Ovary (tissue), 9 donors: ENCODE data around the gene LITAF. TPM values are rescaled to one million over a fixed set of nuclear protein-coding genes. Genes with fewer than 3 reads are reported as not detected.
A peak's percentile ranks its signal among the peaks of the same experiment; 100 is the strongest.

Experiments
- DNase-seq, 5 donors: peaks; one replicate each; pipeline ENCODE4 v3.0.0-alpha.2; 2019 to 2020
- H3K27ac ChIP-seq, 2 donors: fragments of 200-600 bp; one replicate each; pipeline versions ENCODE4 v1.5.1 to v1.8.0; 2019 to 2022
- H3K27me3 ChIP-seq: fragments of 200-600 bp; one replicate; pipeline ENCODE4 v1.8.0; 2022
- H3K36me3 ChIP-seq: fragments of 200-600 bp; sonication (generic); one replicate; pipeline ENCODE4 v1.5.1; 2019
- H3K4me1 ChIP-seq: one replicate; pipeline ENCODE4 v1.8.1; 2013; ENCODE audit warnings: mild to moderate bottlenecking, moderate library complexity; ENCODE audit not compliant: insufficient read depth
- H3K4me3 ChIP-seq: fragments of 200-600 bp; sonication (generic); one replicate; pipeline ENCODE4 v1.5.1; 2017
- H3K9me3 ChIP-seq, 2 donors: fragments of 200-600 bp in 1 of 2; sonication (generic) in 1 of 2; one replicate each; pipeline versions ENCODE4 v1.5.1 to v1.8.1; 2013 to 2019; ENCODE audit warnings: mild to moderate bottlenecking in 1 of 2, moderate library complexity in 1 of 2
- EP300 ChIP-seq: sonication (generic); formaldehyde crosslinking; IDR thresholded peaks from one replicate; pipeline ENCODE4 v1.6.1; 2017; ENCODE audit warnings: antibody characterized with exemption
- POLR2A ChIP-seq: fragments of 450-650 bp; IDR thresholded peaks from one replicate; pipeline ENCODE4 v1.6.1; 2017; ENCODE audit warnings: antibody characterized with exemption, mild to moderate bottlenecking, moderate library complexity
- WGBS, 3 donors: extraction: QIAGEN DNeasy Blood & Tissue Kit in 1 of 3; methylation state at CpG; one replicate each; pipeline versions ENCODE4 v1.1.5 to v1.1.7; 2013 to 2017; 5-methylcytosine and 5-hydroxymethylcytosine counted together
- intact Hi-C, 4 donors: fragments of 100-400 bp; cut with DNase I; formaldehyde crosslinking; loops; one replicate each; pipeline versions ENCODE4 v1.11.0 to v1.15.1; 2022 to 2023
- polyA plus RNA-seq, 2 donors: library from polyadenylated mRNA; stranded (reverse); fragments of 200-250 nt in 1 of 2; fragments of 350-450 nt in 1 of 2; fragmentation: Illumina TruSeq in 1 of 2; extraction: RNeasy Lipid Tissue Mini Kit (QIAGEN cat#74804) in 1 of 2; gene quantifications; one replicate each; pipeline ENCODE4 v1.2.3, GENCODE V29; 2013 to 2014
- total RNA-seq, 7 donors: library from RNA; depleted of rRNA in 2 of 7; stranded (reverse); fragments of >200 nt in 2 of 7; fragmentation: NEBNext Ultra II Directional in 3 of 7; extraction: Animal tissue kit (Norgen Biotek cat#: 25700) in 3 of 7; gene quantifications; one replicate each; pipeline versions ENCODE4 v1.1.0 to v1.2.4, GENCODE V29; 2016 to 2023
- TF ChIP-seq, protein P1 (sequence below), 3 donors: fragments of 450-650 bp in 2 of 3; fragments of 200-600 bp in 1 of 3; IDR thresholded peaks; one replicate each; pipeline versions ENCODE4 v1.5.1 to v1.8.0; 2016 to 2022; ENCODE audit warnings: antibody characterized with exemption in 3 of 3, mild to moderate bottlenecking in 1 of 3
- donor health status: DM: no; HTN: no; CAD: no; lungs with moderate emphysema.
- donor health status: DM: no; HTN: no; CAD: no.
- donor health status: Bipolar disorder and iron deficiency.
- donor health status: DM: yes; HTN: yes; CAD: no.
- donor health status: DM: no; HTN: no; CAD: no.
- donor health status: DM: yes; HTN: yes; CAD: no.

LITAF gene
- total and polyA plus RNA-seq, 9 donors = 39.7 to 169 (median 105) TPM

DNA sequence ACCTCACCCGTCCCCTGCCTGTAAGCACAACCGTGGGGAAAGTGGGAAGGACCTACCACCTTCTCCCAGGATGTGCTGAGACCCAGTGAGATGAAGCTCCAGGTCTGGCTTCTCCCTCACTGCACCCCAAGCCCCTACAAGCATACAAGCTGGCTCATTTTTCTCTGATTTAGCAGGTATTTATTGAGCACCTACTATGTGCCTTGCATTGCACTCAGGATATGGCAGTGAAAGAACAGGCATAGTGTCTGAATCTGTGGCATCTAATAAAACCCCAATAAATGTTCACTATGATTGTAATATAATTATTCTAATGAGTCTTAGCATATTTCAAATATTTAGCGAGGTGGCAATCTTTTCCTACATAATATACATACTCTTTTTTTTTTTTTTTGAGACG is 84.5 kb downstream of the LITAF start:
- Histone ChIP-seq H3K27me3 (no peaks in the 10 kb centered on the region), H3K4me3 (no peak overlapping the region), H3K27ac (no peak overlapping the region), H3K4me1 (peaks cover 3% of the 10 kb centered on the region), H3K36me3 (no peaks in the 10 kb centered on the region), H3K9me3 (no peaks in the 10 kb centered on the region)
- no peak for TF ChIP-seq POLR2A
- TF ChIP-seq EP300 = no peak
- TF ChIP-seq, protein P1, sequence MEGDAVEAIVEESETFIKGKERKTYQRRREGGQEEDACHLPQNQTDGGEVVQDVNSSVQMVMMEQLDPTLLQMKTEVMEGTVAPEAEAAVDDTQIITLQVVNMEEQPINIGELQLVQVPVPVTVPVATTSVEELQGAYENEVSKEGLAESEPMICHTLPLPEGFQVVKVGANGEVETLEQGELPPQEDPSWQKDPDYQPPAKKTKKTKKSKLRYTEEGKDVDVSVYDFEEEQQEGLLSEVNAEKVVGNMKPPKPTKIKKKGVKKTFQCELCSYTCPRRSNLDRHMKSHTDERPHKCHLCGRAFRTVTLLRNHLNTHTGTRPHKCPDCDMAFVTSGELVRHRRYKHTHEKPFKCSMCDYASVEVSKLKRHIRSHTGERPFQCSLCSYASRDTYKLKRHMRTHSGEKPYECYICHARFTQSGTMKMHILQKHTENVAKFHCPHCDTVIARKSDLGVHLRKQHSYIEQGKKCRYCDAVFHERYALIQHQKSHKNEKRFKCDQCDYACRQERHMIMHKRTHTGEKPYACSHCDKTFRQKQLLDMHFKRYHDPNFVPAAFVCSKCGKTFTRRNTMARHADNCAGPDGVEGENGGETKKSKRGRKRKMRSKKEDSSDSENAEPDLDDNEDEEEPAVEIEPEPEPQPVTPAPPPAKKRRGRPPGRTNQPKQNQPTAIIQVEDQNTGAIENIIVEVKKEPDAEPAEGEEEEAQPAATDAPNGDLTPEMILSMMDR (IDR thresholded peaks at IDR 0.05) = no peak
- DNase-seq = no peak
- WGBS, 3 donors = 54 to 85% (median 83%) methylated on average over 4 of the region's 4 CpGs
- intact Hi-C loops = loop anchor here in 1 of 4 donors (10.0 kb wide), 1 partner anchor 723 kb away; no protein-coding TSS in a partner anchor

DNA sequence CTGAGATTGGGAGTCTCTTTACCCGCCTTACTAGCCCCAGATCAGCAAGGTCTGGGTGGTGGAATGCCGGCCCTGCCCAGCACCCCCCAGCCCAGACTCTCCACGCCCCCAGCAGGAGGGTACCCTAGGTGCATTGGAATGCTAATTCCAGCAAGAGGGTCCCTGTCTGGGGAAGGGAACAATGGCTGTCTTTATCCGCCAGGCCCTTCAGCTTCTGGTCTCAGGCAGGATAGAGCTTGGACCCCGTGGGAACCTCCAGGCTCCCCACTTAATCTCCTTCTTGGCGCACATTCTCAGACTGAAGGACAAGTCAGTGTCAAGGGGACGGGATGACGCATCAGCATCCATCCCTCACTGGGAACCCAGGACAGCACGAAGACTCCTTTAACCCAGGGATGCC is 85.1 kb downstream of the LITAF start:
- intact Hi-C loops = loop anchor here in 1 of 4 donors (10.0 kb wide), 1 partner anchor 723 kb away; no protein-coding TSS in a partner anchor
- Histone ChIP-seq H3K9me3 (no peaks in the 10 kb centered on the region), H3K36me3 (no peaks in the 10 kb centered on the region), H3K27me3 (no peaks in the 10 kb centered on the region), H3K27ac (no peak overlapping the region), H3K4me3 (no peak overlapping the region), H3K4me1 (peaks cover 8% of the 10 kb centered on the region)
- TF ChIP-seq EP300 = no peak
- TF ChIP-seq, protein P1 (IDR thresholded peaks at IDR 0.05) = no peak
- no peak for TF ChIP-seq POLR2A
- WGBS, 3 donors = 59 to 80% (median 78%) methylated on average over 9 of the region's 9 CpGs
- DNase-seq = no peak

DNA sequence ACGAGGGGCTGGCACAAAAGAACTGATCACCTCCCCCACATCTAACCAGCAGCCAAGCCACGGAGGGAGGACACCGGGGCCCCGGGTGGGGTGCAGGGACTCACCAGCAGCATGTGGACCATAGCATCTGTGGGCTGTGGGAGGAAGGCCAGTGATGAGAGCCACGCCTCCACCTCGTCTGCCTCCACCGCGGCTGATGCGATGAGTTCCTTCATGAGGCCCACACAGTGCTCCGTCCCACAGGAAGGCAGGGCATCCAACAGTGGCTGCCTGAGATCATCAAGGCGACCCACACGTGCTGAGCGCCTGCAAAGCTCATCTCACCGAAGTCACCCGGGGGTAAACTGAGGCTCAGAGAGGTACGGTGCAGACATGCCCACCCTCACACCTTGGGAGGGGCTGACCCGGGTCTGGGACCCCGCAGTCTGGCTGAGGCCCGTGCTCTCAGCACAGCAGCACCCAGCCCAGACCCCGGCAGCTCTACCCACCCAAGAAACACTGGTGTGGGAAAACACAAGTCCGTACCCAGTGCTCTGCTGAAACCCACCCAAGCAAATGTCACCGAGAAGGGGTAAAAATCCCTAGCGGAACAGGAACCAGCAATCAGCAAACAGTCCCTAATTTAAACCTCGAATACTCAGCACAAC is 85.9 kb downstream of the LITAF start:
- Histone ChIP-seq H3K4me1 (peaks cover 13% of the 10 kb centered on the region), H3K36me3 (no peaks in the 10 kb centered on the region), H3K9me3 (no peaks in the 10 kb centered on the region), H3K4me3 (no peak overlapping the region), H3K27me3 (no peaks in the 10 kb centered on the region), H3K27ac (no peak overlapping the region)
- intact Hi-C loops = loop anchor here in 1 of 4 donors (10.0 kb wide), 1 partner anchor 724 kb away; no protein-coding TSS in a partner anchor
- TF ChIP-seq, protein P1 (IDR thresholded peaks at IDR 0.05) = no peak
- no peak for TF ChIP-seq POLR2A
- TF ChIP-seq EP300 = no peak
- 58 to 64% (median 61%) methylated on average over 23 to 24 of the region's 24 CpGs for WGBS, 3 donors
- DNase-seq = no peak

DNA sequence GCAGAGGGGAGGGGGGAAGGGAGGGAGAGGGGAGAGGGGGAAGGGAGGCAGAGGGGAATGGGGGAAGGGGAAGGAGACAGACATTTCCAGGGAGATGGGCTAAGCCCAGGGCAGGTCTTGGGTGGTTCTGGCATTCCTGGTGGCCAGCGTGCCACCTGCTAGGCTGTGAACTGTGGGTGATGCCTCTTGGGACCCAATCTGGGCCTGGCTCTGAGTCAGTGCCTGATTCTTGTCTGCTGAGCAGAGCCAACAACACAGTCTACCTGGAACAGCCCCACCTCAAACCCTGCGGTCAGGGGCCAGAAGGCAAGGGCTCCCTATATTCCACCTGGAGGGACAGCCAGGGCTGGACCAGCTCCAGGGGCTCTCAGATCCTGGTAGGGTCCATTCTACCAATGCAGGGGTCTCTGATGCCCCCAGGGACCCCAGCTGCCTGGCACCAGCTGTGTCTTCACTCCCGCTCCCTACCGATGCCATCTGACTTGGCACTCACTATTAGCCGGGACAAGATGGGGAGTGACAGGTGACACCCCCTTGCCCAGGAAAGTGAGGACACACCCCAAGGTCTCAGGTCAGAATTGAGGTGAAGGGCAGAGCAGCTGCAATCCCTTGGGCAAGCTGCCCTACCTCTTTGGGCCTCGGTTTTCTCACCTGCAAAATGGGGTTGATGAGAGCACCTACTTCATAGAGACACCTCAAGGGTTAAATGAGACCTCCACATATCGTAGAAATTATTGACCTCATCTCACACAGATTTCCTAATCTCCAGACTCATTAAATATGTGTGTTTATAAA is 87.2 kb downstream of the LITAF start:
- 77 to 81% (median 79%) methylated on average over 7 of the region's 7 CpGs for WGBS, 3 donors
- no peak for DNase-seq

More for the DNA sequence above, 87.2 kb downstream of the LITAF start:
- Histone ChIP-seq H3K4me1 (peaks cover 20% of the 10 kb centered on the region), H3K36me3 (no peaks in the 10 kb centered on the region), H3K9me3 (no peaks in the 10 kb centered on the region), H3K4me3 (no peak overlapping the region), H3K27ac (peak overlapping the region in 1 of 2 donors; percentile 38), H3K27me3 (no peaks in the 10 kb centered on the region)
- intact Hi-C loops = loop anchor here in 2 of 4 donors (5.0 to 10.0 kb wide), 2 partner anchors 87 to 725 kb away; no protein-coding TSS in a partner anchor
- TF ChIP-seq POLR2A = no peak
- TF ChIP-seq, protein P1 (IDR thresholded peaks at IDR 0.05) = no peak
- TF ChIP-seq EP300 = no peak
